Thoracic aorta (tissue), 2 donors: ENCODE data around the gene HS1BP3. TPM values are rescaled to one million over a fixed set of nuclear protein-coding genes. Genes with fewer than 3 reads are reported as not detected.

Source experiments
- ATAC-seq: fragments of 150-250 bp; one replicate; pipeline ENCODE4 v1.8.0; 2017; ENCODE audit warnings: low read depth; ENCODE audit not compliant: insufficient number of reproducible peaks, low FRiP score
- DNase-seq: peaks from one replicate; pipeline ENCODE4 v3.0.0-alpha.2; 2020; ENCODE audit warnings: low spot score
- H3K27ac ChIP-seq, 2 donors: fragments of 200-600 bp; sonication (generic); 1 replicate in 1 of 2; 2 replicates in 1 of 2; pipeline ENCODE4 v1.5.1; 2016; ENCODE audit warnings: mild to moderate bottlenecking in 2 of 2, moderate library complexity in 2 of 2
- H3K27me3 ChIP-seq: fragments of 200-600 bp; sonication (generic); replicated peaks from 2 replicates; pipeline ENCODE4 v1.6.0; 2016; ENCODE audit warnings: mild to moderate bottlenecking; ENCODE audit not compliant: insufficient read depth
- H3K36me3 ChIP-seq: fragments of 200-600 bp; sonication (generic); one replicate; pipeline ENCODE4 v1.5.1; 2016
- H3K4me1 ChIP-seq, 2 donors: fragments of 200-600 bp; sonication (generic); 1 replicate in 1 of 2; 2 replicates in 1 of 2; pipeline versions ENCODE4 v1.5.1 to v1.6.0; 2016; ENCODE audit warnings: low read depth in 2 of 2, mild to moderate bottlenecking in 1 of 2; ENCODE audit not compliant: control insufficient read depth in 1 of 2
- H3K4me3 ChIP-seq: fragments of 200-600 bp; sonication (generic); 2 replicates; pipeline ENCODE4 v1.5.1; 2016; ENCODE audit warnings: mild to moderate bottlenecking
- H3K9me3 ChIP-seq: fragments of 200-600 bp; sonication (generic); 2 replicates; pipeline ENCODE4 v1.5.1; 2016
- CTCF ChIP-seq: fragments of 200-600 bp; sonication (generic); IDR thresholded peaks from one replicate; pipeline ENCODE4 v1.5.1; 2019; ENCODE audit warnings: antibody characterized with exemption
- total RNA-seq, 2 donors: library from RNA; depleted of rRNA; stranded (reverse); fragments of >200 nt; gene quantifications; one replicate each; pipeline versions ENCODE4 v1.1.0 to v1.2.3, GENCODE V29; 2016

The HS1BP3 gene
- 10 to 100 TPM; 40.7 to 65.8 TPM for total RNA-seq

GRCh38 chr2:20650877-20651730, at the start of gene HS1BP3:
TSS of gene HS1BP3 (minus strand) at chr2:20651098. CDS start at chr2:20651063, 35 bp downstream.
- Histone ChIP-seq H3K27ac (peak within 1 kb of the TSS; percentile 88 to 94), H3K4me3 (peak within 1 kb of the TSS; percentile 85), H3K36me3 (peaks cover 4% of the 10 kb centered on the region), H3K4me1 (peaks cover 23 to 51% of the 10 kb centered on the region in 2 donors), H3K27me3 (no peaks in the 10 kb centered on the region), H3K9me3 (no peaks in the 10 kb centered on the region)
- TF ChIP-seq CTCF: peak; percentile 84
- ATAC-seq: peak; percentile 75
- DNase-seq: no peak

GRCh38 chr2:20698916-20699613, 48.2 kb upstream of the HS1BP3 start:
- DNase-seq: no peak
- peak overlapping the region; percentile 52 for H3K4me3 ChIP-seq
- H3K27me3 ChIP-seq: no peaks in the 10 kb centered on the region
- no peaks in the 10 kb centered on the region for H3K36me3 ChIP-seq
- peak overlapping the region; percentile 37 to 71 for H3K27ac ChIP-seq
- H3K9me3 ChIP-seq: no peaks in the 10 kb centered on the region
- no peak for TF ChIP-seq CTCF
- peaks cover 19 to 58% of the 10 kb centered on the region in 2 donors for H3K4me1 ChIP-seq
- no peak for ATAC-seq

- no peak overlapping the region for H3K4me3 ChIP-seq
- no peak for DNase-seq
- no peak overlapping the region for H3K27ac ChIP-seq
- H3K9me3 ChIP-seq: no peaks in the 10 kb centered on the region
- H3K36me3 ChIP-seq: no peaks in the 10 kb centered on the region
- no peaks in the 10 kb centered on the region for H3K27me3 ChIP-seq
- TF ChIP-seq CTCF: no peak
- peaks cover 19 to 53% of the 10 kb centered on the region in 2 donors for H3K4me1 ChIP-seq
- ATAC-seq: no peak
These were observed 46.5 kb upstream of the HS1BP3 start for GRCh38 chr2:20697322-20697934.

- ATAC-seq (no peak), DNase-seq (no peak)
- H3K9me3 ChIP-seq: no peaks in the 10 kb centered on the region
- H3K27me3 ChIP-seq: no peaks in the 10 kb centered on the region
- H3K4me1 ChIP-seq: peaks cover 14 to 42% of the 10 kb centered on the region in 2 donors
- no peak overlapping the region for H3K27ac ChIP-seq
- no peaks in the 10 kb centered on the region for H3K36me3 ChIP-seq
- no peak for TF ChIP-seq CTCF
- no peak overlapping the region for H3K4me3 ChIP-seq
These were observed 45.5 kb upstream of the HS1BP3 start for GRCh38 chr2:20696366-20696765.

- no peaks in the 10 kb centered on the region for H3K9me3 ChIP-seq
- TF ChIP-seq CTCF: no peak
- ATAC-seq: no peak
- H3K4me3 ChIP-seq: no peak overlapping the region
- H3K27me3 ChIP-seq: no peaks in the 10 kb centered on the region
- DNase-seq: no peak
- no peak overlapping the region for H3K27ac ChIP-seq
- H3K36me3 ChIP-seq: no peaks in the 10 kb centered on the region
- peaks cover 3 to 20% of the 10 kb centered on the region in 2 donors for H3K4me1 ChIP-seq
These were observed 42.4 kb upstream of the HS1BP3 start for GRCh38 chr2:20693317-20693716.
